Liver (tissue), 9 donors: ENCODE results near the gene IQSEC1. TPM values are rescaled to one million over a fixed set of nuclear protein-coding genes. Genes with fewer than 3 reads are reported as not detected.

Experiments used
- DNase-seq: peaks from one replicate; pipeline ENCODE4 v3.0.0-alpha.2; 2017; ENCODE audit warnings: low spot score
- H3K27ac ChIP-seq, 2 donors: one replicate each; pipeline ENCODE4 v1.7.0; 2013; ENCODE audit warnings: inconsistent platforms in 2 of 2, low read length in 2 of 2, control low read depth in 1 of 2, low read depth in 1 of 2, mild to moderate bottlenecking in 1 of 2
- H3K27me3 ChIP-seq, 4 donors: one replicate each; pipeline versions ENCODE4 v1.6.1 to v1.7.0; 2013; ENCODE audit warnings: low read length in 3 of 4, inconsistent platforms in 1 of 4, mild to moderate bottlenecking in 1 of 4, moderate library complexity in 1 of 4; ENCODE audit not compliant: control insufficient read depth in 4 of 4, insufficient read depth in 4 of 4
- H3K36me3 ChIP-seq, 4 donors: one replicate each; pipeline versions ENCODE4 v1.6.1 to v1.7.0; 2013; ENCODE audit warnings: low read length in 3 of 4, mild to moderate bottlenecking in 3 of 4, low read depth in 1 of 4, moderate library complexity in 1 of 4; ENCODE audit not compliant: control insufficient read depth in 4 of 4, insufficient read depth in 3 of 4
- H3K4me1 ChIP-seq, 4 donors: one replicate each; pipeline versions ENCODE4 v1.6.1 to v1.7.0; 2013; ENCODE audit warnings: low read length in 3 of 4, mild to moderate bottlenecking in 3 of 4, moderate library complexity in 1 of 4; ENCODE audit not compliant: control insufficient read depth in 4 of 4, insufficient read depth in 4 of 4
- H3K4me3 ChIP-seq, 3 donors: one replicate each; pipeline versions ENCODE4 v1.6.1 to v1.7.0; 2013; ENCODE audit warnings: low read length in 3 of 3, control low read depth in 1 of 3, low read depth in 1 of 3, mild to moderate bottlenecking in 1 of 3
- H3K9ac ChIP-seq, 2 donors: one replicate each; pipeline ENCODE4 v1.7.0; 2013; ENCODE audit warnings: low read length in 2 of 2, mild to moderate bottlenecking in 2 of 2, moderate library complexity in 2 of 2, control low read depth in 1 of 2, low read depth in 1 of 2
- H3K9me3 ChIP-seq, 4 donors: one replicate each; pipeline versions ENCODE4 v1.6.1 to v1.7.0; 2013; ENCODE audit warnings: low read length in 3 of 4; ENCODE audit not compliant: control insufficient read depth in 4 of 4
- EGR1 ChIP-seq, 2 donors: IDR thresholded peaks; 2 replicates each; pipeline ENCODE4 v1.6.1; 2016 to 2018; ENCODE audit warnings: antibody characterized with exemption in 2 of 2, low read depth in 2 of 2
- FOXA1 ChIP-seq: IDR thresholded peaks from 2 replicates; pipeline ENCODE4 v1.6.1; 2016; ENCODE audit warnings: antibody characterized with exemption
- FOXA2 ChIP-seq: IDR thresholded peaks from 2 replicates; pipeline ENCODE4 v1.6.1; 2016; ENCODE audit warnings: antibody characterized with exemption
- GABPA ChIP-seq, 2 donors: IDR thresholded peaks in 1 of 2; conservative IDR thresholded peaks in 1 of 2; 2 replicates each; pipeline ENCODE4 v1.6.1; 2016; ENCODE audit warnings: antibody characterized with exemption in 2 of 2, mild to moderate bottlenecking in 1 of 2, moderate library complexity in 1 of 2
- HNF4A ChIP-seq, 2 donors: conservative IDR thresholded peaks; 2 replicates each; pipeline ENCODE4 v1.6.1; 2016; ENCODE audit warnings: antibody characterized with exemption in 2 of 2, mild to moderate bottlenecking in 2 of 2
- HNF4G ChIP-seq: IDR thresholded peaks from 2 replicates; pipeline ENCODE4 v1.6.1; 2016; ENCODE audit warnings: antibody characterized with exemption
- JUND ChIP-seq, 2 donors: IDR thresholded peaks; 2 replicates each; pipeline ENCODE4 v1.6.1; 2016; ENCODE audit warnings: antibody characterized with exemption in 2 of 2
- NR2F2 ChIP-seq: IDR thresholded peaks from 2 replicates; pipeline ENCODE4 v1.6.1; 2016; ENCODE audit warnings: antibody characterized with exemption
- RXRA ChIP-seq, 2 donors: IDR thresholded peaks; 2 replicates each; pipeline ENCODE4 v1.6.1; 2017 to 2018; ENCODE audit warnings: antibody characterized with exemption in 2 of 2, mild to moderate bottlenecking in 1 of 2
- SP1 ChIP-seq: IDR thresholded peaks from 2 replicates; pipeline ENCODE4 v1.6.1; 2018; ENCODE audit warnings: antibody characterized with exemption, mild to moderate bottlenecking
- TAF1 ChIP-seq: conservative IDR thresholded peaks from 2 replicates; pipeline ENCODE4 v1.6.1; 2016; ENCODE audit warnings: antibody characterized with exemption, mild to moderate bottlenecking
- YY1 ChIP-seq: IDR thresholded peaks from 2 replicates; pipeline ENCODE4 v1.6.1; 2016; ENCODE audit warnings: antibody characterized with exemption, mild to moderate bottlenecking
- ZBTB33 ChIP-seq: IDR thresholded peaks from 2 replicates; pipeline ENCODE4 v1.6.1; 2016; ENCODE audit warnings: antibody characterized with exemption
- WGBS: extraction: QIAGEN DNeasy Blood & Tissue Kit; methylation state at CpG from one replicate; pipeline ENCODE4 v1.1.7; 2013; 5-methylcytosine and 5-hydroxymethylcytosine counted together
- polyA plus RNA-seq, 2 donors: library from polyadenylated mRNA; stranded (reverse) in 1 of 2; unstranded in 1 of 2; fragments of 200-250 nt in 1 of 2; fragments of >200 nt in 1 of 2; fragmentation: Nextera tagmentation in 1 of 2; extraction: Ambion mirVana in 1 of 2; gene quantifications; one replicate each; pipeline versions ENCODE4 v1.2.1 to v1.2.3, GENCODE V29; 2013 to 2015
- total RNA-seq, 2 donors: library from RNA; depleted of rRNA; stranded (reverse); fragments of >200 nt; gene quantifications; one replicate each; pipeline ENCODE4 v1.2.3, GENCODE V29; 2014
- TF ChIP-seq, protein P1 (sequence below): IDR thresholded peaks from 2 replicates; pipeline ENCODE4 v1.6.1; 2016; ENCODE audit warnings: antibody characterized with exemption
- TF ChIP-seq, protein P2 (sequence below): IDR thresholded peaks from 2 replicates; pipeline ENCODE4 v1.6.1; 2016; ENCODE audit warnings: antibody characterized with exemption, mild to moderate bottlenecking
- TF ChIP-seq, protein P3 (sequence below): fragments of 150-350 bp; IDR thresholded peaks from 2 replicates; pipeline ENCODE4 v1.5.1; 2017; ENCODE audit warnings: improper control_type of control experiment, low read depth, low read length; ENCODE audit not compliant: missing input control
- TF ChIP-seq, protein P4 (sequence below): IDR thresholded peaks from 2 replicates; pipeline ENCODE4 v1.6.1; 2016; ENCODE audit warnings: antibody characterized with exemption
- donor health status: healthy.
- donor health status: healthy.
- donor health status: healthy.
- donor health status: healthy.
- donor health status: healthy.

The IQSEC1 gene
- total and polyA plus RNA-seq, 4 donors = 12.7 to 56.0 (median 36.2) TPM

- Histone ChIP-seq H3K36me3 (peaks cover 11 to 61% (median 50%) of the 10 kb centered on the region in 4 donors), H3K9me3 (no peaks in the 10 kb centered on the region), H3K4me1 (no peaks in the 10 kb centered on the region), H3K4me3 (no peak overlapping the region), H3K27me3 (no peaks in the 10 kb centered on the region), H3K9ac (no peak overlapping the region), H3K27ac (no peak overlapping the region)
- no peak for TF ChIP-seq RXRA (IDR thresholded peaks at IDR 0.05)
- no peak for TF ChIP-seq HNF4G
- no peak for TF ChIP-seq JUND (IDR thresholded peaks at IDR 0.05)
- DNase-seq = no peak
- WGBS = 80% methylated on average over 6 of the region's 6 CpGs
Observed at GRCh38 chr3:12901623-12902045, 171.6 kb downstream of the IQSEC1 start.

DNA sequence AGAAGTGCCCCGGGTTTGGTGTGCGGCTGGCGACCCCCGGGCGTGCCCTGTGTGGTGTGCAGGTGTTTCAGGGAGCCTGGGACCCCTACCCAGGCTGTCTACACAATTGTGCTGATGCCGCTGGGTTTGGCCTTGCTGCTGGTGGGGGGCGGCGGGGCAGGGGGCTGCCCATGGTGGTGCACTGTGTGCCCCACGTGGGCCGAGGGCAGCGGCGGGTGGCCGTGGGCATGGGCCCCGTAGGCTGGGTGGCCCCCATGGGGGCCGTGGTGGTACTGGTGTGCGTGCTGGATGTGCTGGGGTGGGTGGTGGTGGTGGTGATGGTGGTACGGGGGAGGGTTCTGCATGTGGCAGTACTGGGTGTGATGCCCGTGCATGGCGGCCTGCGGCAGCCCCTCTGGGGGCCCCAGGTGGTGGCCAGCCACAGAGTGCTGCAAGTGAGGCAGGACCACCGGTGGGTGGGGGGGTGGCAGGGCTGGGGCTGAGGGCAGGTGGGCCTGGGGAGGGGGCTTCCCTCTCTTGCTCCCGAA is 172.3 kb downstream of the IQSEC1 start:
- no peak for DNase-seq

More for the DNA sequence above, 172.3 kb downstream of the IQSEC1 start:
- Histone ChIP-seq H3K27me3 (no peaks in the 10 kb centered on the region), H3K9me3 (no peaks in the 10 kb centered on the region), H3K36me3 (peaks cover 8 to 54% (median 46%) of the 10 kb centered on the region in 4 donors), H3K4me1 (peaks cover 0 to 3% (median 0%) of the 10 kb centered on the region in 4 donors), H3K4me3 (no peak overlapping the region), H3K27ac (no peak overlapping the region), H3K9ac (no peak overlapping the region)
- whole genome bisulfite sequencing = 96% methylated on average over 22 of the region's 22 CpGs
- no peak for TF ChIP-seq FOXA1
- no peak for TF ChIP-seq HNF4G
- TF ChIP-seq YY1 = no peak
- TF ChIP-seq FOXA2 = no peak
- no peak for TF ChIP-seq TAF1
- TF ChIP-seq, protein P1, sequence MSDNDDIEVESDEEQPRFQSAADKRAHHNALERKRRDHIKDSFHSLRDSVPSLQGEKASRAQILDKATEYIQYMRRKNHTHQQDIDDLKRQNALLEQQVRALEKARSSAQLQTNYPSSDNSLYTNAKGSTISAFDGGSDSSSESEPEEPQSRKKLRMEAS = no peak
- TF ChIP-seq SP1 = no peak
- TF ChIP-seq, protein P2, sequence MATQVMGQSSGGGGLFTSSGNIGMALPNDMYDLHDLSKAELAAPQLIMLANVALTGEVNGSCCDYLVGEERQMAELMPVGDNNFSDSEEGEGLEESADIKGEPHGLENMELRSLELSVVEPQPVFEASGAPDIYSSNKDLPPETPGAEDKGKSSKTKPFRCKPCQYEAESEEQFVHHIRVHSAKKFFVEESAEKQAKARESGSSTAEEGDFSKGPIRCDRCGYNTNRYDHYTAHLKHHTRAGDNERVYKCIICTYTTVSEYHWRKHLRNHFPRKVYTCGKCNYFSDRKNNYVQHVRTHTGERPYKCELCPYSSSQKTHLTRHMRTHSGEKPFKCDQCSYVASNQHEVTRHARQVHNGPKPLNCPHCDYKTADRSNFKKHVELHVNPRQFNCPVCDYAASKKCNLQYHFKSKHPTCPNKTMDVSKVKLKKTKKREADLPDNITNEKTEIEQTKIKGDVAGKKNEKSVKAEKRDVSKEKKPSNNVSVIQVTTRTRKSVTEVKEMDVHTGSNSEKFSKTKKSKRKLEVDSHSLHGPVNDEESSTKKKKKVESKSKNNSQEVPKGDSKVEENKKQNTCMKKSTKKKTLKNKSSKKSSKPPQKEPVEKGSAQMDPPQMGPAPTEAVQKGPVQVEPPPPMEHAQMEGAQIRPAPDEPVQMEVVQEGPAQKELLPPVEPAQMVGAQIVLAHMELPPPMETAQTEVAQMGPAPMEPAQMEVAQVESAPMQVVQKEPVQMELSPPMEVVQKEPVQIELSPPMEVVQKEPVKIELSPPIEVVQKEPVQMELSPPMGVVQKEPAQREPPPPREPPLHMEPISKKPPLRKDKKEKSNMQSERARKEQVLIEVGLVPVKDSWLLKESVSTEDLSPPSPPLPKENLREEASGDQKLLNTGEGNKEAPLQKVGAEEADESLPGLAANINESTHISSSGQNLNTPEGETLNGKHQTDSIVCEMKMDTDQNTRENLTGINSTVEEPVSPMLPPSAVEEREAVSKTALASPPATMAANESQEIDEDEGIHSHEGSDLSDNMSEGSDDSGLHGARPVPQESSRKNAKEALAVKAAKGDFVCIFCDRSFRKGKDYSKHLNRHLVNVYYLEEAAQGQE = no peak
- TF ChIP-seq, protein P3, sequence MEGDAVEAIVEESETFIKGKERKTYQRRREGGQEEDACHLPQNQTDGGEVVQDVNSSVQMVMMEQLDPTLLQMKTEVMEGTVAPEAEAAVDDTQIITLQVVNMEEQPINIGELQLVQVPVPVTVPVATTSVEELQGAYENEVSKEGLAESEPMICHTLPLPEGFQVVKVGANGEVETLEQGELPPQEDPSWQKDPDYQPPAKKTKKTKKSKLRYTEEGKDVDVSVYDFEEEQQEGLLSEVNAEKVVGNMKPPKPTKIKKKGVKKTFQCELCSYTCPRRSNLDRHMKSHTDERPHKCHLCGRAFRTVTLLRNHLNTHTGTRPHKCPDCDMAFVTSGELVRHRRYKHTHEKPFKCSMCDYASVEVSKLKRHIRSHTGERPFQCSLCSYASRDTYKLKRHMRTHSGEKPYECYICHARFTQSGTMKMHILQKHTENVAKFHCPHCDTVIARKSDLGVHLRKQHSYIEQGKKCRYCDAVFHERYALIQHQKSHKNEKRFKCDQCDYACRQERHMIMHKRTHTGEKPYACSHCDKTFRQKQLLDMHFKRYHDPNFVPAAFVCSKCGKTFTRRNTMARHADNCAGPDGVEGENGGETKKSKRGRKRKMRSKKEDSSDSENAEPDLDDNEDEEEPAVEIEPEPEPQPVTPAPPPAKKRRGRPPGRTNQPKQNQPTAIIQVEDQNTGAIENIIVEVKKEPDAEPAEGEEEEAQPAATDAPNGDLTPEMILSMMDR = no peak
- no peak for TF ChIP-seq RXRA (IDR thresholded peaks at IDR 0.05)
- no peak for TF ChIP-seq GABPA (IDR thresholded peaks at IDR 0.05 in 1 of 2, conservative IDR thresholded peaks at IDR 0.05 in 1 of 2)
- no peak for TF ChIP-seq NR2F2
- TF ChIP-seq, protein P4, sequence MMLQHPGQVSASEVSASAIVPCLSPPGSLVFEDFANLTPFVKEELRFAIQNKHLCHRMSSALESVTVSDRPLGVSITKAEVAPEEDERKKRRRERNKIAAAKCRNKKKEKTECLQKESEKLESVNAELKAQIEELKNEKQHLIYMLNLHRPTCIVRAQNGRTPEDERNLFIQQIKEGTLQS = no peak
- no peak for TF ChIP-seq EGR1 (IDR thresholded peaks at IDR 0.05; ENCODE audit: low read depth in 2 of 2)
- no peak for TF ChIP-seq HNF4A (conservative IDR thresholded peaks at IDR 0.05)
- no peak for TF ChIP-seq ZBTB33
